Fibroblast of lung (primary cell): ENCODE measurements around the gene NTNG1.

Source experiments
- EZH2 ChIP-seq: IDR thresholded peaks from 2 replicates; pipeline ENCODE4 v1.5.1; 2012; ENCODE audit warnings: low read length, control low read depth, mild to moderate bottlenecking; ENCODE audit errors: missing control alignments
- TF ChIP-seq, protein P1 (sequence below), 2 donors: IDR thresholded peaks in 1 of 2; conservative IDR thresholded peaks in 1 of 2; 1 replicate in 1 of 2; 2 replicates in 1 of 2; pipeline ENCODE4 v1.5.1; 2011 to 2012; ENCODE audit warnings: low read length in 2 of 2, control low read depth in 1 of 2, inconsistent platforms in 1 of 2, low read depth in 1 of 2, mild to moderate bottlenecking in 1 of 2

DNA sequence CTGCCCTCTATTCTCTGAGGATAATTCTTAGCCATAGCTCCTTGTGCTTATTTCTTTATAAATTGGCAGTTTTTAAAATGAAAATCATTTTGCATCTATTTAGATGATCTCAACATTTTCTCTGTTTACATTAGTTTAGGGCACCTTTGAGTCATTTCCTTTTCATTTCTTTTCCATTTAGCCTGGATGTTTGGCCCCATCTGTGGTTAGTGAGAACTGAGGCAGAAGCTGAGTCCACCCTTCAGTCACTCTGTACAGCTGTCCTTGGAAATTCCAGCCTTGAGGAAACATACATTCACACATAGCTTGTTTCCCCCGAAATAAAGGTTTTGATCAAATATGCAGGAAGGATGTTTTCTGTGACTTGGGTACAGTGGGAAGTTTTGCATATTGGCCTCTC lies 123.7 kb downstream of the NTNG1 start:
- TF ChIP-seq, protein P1, sequence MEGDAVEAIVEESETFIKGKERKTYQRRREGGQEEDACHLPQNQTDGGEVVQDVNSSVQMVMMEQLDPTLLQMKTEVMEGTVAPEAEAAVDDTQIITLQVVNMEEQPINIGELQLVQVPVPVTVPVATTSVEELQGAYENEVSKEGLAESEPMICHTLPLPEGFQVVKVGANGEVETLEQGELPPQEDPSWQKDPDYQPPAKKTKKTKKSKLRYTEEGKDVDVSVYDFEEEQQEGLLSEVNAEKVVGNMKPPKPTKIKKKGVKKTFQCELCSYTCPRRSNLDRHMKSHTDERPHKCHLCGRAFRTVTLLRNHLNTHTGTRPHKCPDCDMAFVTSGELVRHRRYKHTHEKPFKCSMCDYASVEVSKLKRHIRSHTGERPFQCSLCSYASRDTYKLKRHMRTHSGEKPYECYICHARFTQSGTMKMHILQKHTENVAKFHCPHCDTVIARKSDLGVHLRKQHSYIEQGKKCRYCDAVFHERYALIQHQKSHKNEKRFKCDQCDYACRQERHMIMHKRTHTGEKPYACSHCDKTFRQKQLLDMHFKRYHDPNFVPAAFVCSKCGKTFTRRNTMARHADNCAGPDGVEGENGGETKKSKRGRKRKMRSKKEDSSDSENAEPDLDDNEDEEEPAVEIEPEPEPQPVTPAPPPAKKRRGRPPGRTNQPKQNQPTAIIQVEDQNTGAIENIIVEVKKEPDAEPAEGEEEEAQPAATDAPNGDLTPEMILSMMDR (conservative IDR thresholded peaks at IDR 0.05 in 1 of 2, IDR thresholded peaks at IDR 0.05 in 1 of 2; ENCODE audit: low read depth in 1 of 2, low read length in 2 of 2) = no peak
- TF ChIP-seq EZH2 = no peak
